ENCODE data around the gene PFDN6. TPM values are rescaled to one million over a fixed set of nuclear protein-coding genes. Genes with fewer than 3 reads are reported as not detected.
A peak's percentile ranks its signal among the peaks of the same experiment; 100 is the strongest.

Gene PFDN6
- total and polyA plus RNA-seq, 2 of the 13 experiments (the other 11 are each of a cell fraction or from before 2014, with no cell fraction given) = 75.5 to 87.0 TPM

- TF ChIP-seq, protein P1, sequence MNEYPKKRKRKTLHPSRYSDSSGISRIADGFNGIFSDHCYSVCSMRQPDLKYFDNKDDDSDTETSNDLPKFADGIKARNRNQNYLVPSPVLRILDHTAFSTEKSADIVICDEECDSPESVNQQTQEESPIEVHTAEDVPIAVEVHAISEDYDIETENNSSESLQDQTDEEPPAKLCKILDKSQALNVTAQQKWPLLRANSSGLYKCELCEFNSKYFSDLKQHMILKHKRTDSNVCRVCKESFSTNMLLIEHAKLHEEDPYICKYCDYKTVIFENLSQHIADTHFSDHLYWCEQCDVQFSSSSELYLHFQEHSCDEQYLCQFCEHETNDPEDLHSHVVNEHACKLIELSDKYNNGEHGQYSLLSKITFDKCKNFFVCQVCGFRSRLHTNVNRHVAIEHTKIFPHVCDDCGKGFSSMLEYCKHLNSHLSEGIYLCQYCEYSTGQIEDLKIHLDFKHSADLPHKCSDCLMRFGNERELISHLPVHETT (CRISPR knock-in tag; conservative IDR thresholded peaks at IDR 0.05) = no peak
- TF ChIP-seq ARNTL (CRISPR knock-in tag; IDR thresholded peaks at IDR 0.05) (no peak), TRIM22 (IDR thresholded peaks at IDR 0.05) (no peak), THAP8 (CRISPR knock-in tag; IDR thresholded peaks at IDR 0.05; ENCODE audit: borderline replicate concordance) (no peak), ZNF761 (CRISPR knock-in tag; conservative IDR thresholded peaks at IDR 0.05) (no peak), KMT2B (CRISPR knock-in tag; IDR thresholded peaks at IDR 0.05) (no peak), NR2C2 (CRISPR knock-in tag; IDR thresholded peaks at IDR 0.05; ENCODE audit: borderline replicate concordance) (peak; percentile 59), ZNF205 (CRISPR knock-in tag; IDR thresholded peaks at IDR 0.05) (no peak), CBX5 (CRISPR knock-in tag; IDR thresholded peaks at IDR 0.05; ENCODE audit: borderline replicate concordance) (no peak), ZNF326 (CRISPR knock-in tag; IDR thresholded peaks at IDR 0.05; ENCODE audit: borderline replicate concordance) (no peak), HIVEP1 (CRISPR knock-in tag; IDR thresholded peaks at IDR 0.05) (0 out of 2 replicates have a peak, but pooled peaks have one; percentile 37), NR2F6 (IDR thresholded peaks at IDR 0.05) (0 out of 2 replicates have a peak, but pooled peaks have one; percentile 19), NR2F6 (CRISPR knock-in tag; IDR thresholded peaks at IDR 0.05) (no peak), ZBTB20 (CRISPR knock-in tag; IDR thresholded peaks at IDR 0.05; ENCODE audit: borderline replicate concordance, low read depth) (no peak)
- TF ChIP-seq, protein P2, sequence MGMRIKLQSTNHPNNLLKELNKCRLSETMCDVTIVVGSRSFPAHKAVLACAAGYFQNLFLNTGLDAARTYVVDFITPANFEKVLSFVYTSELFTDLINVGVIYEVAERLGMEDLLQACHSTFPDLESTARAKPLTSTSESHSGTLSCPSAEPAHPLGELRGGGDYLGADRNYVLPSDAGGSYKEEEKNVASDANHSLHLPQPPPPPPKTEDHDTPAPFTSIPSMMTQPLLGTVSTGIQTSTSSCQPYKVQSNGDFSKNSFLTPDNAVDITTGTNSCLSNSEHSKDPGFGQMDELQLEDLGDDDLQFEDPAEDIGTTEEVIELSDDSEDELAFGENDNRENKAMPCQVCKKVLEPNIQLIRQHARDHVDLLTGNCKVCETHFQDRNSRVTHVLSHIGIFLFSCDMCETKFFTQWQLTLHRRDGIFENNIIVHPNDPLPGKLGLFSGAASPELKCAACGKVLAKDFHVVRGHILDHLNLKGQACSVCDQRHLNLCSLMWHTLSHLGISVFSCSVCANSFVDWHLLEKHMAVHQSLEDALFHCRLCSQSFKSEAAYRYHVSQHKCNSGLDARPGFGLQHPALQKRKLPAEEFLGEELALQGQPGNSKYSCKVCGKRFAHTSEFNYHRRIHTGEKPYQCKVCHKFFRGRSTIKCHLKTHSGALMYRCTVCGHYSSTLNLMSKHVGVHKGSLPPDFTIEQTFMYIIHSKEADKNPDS (CRISPR knock-in tag; IDR thresholded peaks at IDR 0.05) = no peak
These were observed 6.4 kb downstream of the PFDN6 start (continued) for GRCh38 chr6:33295621-33296369.
